HCT116 (cell line): ENCODE data around the gene FAXDC2. TPM values are rescaled to one million over a fixed set of nuclear protein-coding genes. Genes with fewer than 3 reads are reported as not detected.

Experiments used
- ATAC-seq: fragments of 200-7000 bp; cut with Tn5 transposase; 2 replicates; pipeline ENCODE4 v1.9.1; 2020; ENCODE audit warnings: mild to moderate bottlenecking, moderate library complexity
- BruUV-seq: library from RNA; stranded (reverse); fragments of 400-500 nt; replicated peaks from 2 replicates; lab custom pipeline; 2021; lab: Mats Ljungman, UMichigan
- CTCF ChIA-PET: fragments of 300-600 bp; sonication (Branson Sonifier 250); formaldehyde crosslinking; loops from one replicate; lab custom pipeline; 2021; ENCODE audit warnings: antibody characterized with exemption; lab: Charles Lee
- POLR2A ChIA-PET: fragments of 300-600, 350-600 bp; sonication (Branson Sonifier 250); formaldehyde crosslinking; loops from one replicate; lab custom pipeline; 2021; ENCODE audit warnings: antibody characterized with exemption; lab: Charles Lee
- RAD21 ChIA-PET, 2 experiments: fragments of 300-600 bp; sonication (Branson Sonifier 250); formaldehyde crosslinking; loops; one replicate each; lab custom pipeline; 2023; ENCODE audit warnings: low total read pairs in 2 of 2; ENCODE audit not compliant: uncharacterized antibody in 2 of 2, unreplicated experiment in 2 of 2, low non-redundant PET in 1 of 2; lab: Charles Lee
- DNase-seq: peaks from one replicate; pipeline ENCODE4 v3.0.0-alpha.2; 2010; ENCODE audit warnings: low read depth, low spot score
- H2AFZ ChIP-seq: fragments of 200-600 bp; shearing (Covaris generic), sonication (generic); 2 replicates; pipeline ENCODE4 v1.6.1; 2017; ENCODE audit warnings: low read depth, mixed run types, mixed read lengths, antibody characterized with exemption, low read length; ENCODE audit not compliant: poor library complexity, severe bottlenecking
- H3K27ac ChIP-seq: 2 replicates; pipeline ENCODE4 v1.5.1; 2012; ENCODE audit warnings: low read depth, low read length
- H3K27me3 ChIP-seq: fragments of 200-600 bp; sonication (generic); 2 replicates; pipeline ENCODE4 v1.6.1; 2016; ENCODE audit warnings: mixed run types, low read length, mixed read lengths; ENCODE audit not compliant: insufficient read depth
- H3K36me3 ChIP-seq, 2 experiments: fragments of 200-500 bp in 1 of 2; fragments of 200-600 bp in 1 of 2; sonication (Bioruptor generic) in 1 of 2; sonication (generic) in 1 of 2; 2 replicates each; pipeline versions ENCODE4 v1.5.1 to v1.6.1; 2014 to 2016; ENCODE audit warnings: low read length in 2 of 2, inconsistent platforms in 1 of 2, mixed read lengths in 1 of 2, mixed run types in 1 of 2; ENCODE audit not compliant: insufficient read depth in 2 of 2, control insufficient read depth in 1 of 2
- H3K4me1 ChIP-seq, 2 experiments: fragments of 200-600 bp in 1 of 2; sonication (generic) in 1 of 2; 2 replicates each; pipeline versions ENCODE4 v1.5.1 to v1.6.1; 2012 to 2017; ENCODE audit warnings: low read length in 2 of 2, inconsistent platforms in 1 of 2, mild to moderate bottlenecking in 1 of 2, mixed read lengths in 1 of 2, mixed run types in 1 of 2, moderate library complexity in 1 of 2; ENCODE audit not compliant: insufficient read depth in 2 of 2, control insufficient read depth in 1 of 2
- H3K4me2 ChIP-seq: fragments of 200-600 bp; sonication (generic); 2 replicates; pipeline ENCODE4 v1.6.1; 2017; ENCODE audit warnings: mixed run types, low read length, mixed read lengths
- H3K4me3 ChIP-seq, 2 experiments: fragments of 200-600 bp in 1 of 2; sonication (generic) in 1 of 2; replicated peaks in 1 of 2; 2 replicates each; pipeline ENCODE4 v1.5.1; 2011 to 2016; ENCODE audit warnings: low read length in 2 of 2, control low read depth in 1 of 2, low read depth in 1 of 2, mild to moderate bottlenecking in 1 of 2, mixed read lengths in 1 of 2, mixed run types in 1 of 2
- H3K79me2 ChIP-seq: fragments of 200-600 bp; sonication (generic); 2 replicates; pipeline ENCODE4 v1.6.1; 2017; ENCODE audit warnings: mild to moderate bottlenecking, mixed run types, low read length, moderate library complexity, mixed read lengths; ENCODE audit not compliant: insufficient read depth
- H3K9ac ChIP-seq: fragments of 200-600 bp; sonication (generic); 2 replicates; pipeline ENCODE4 v1.6.1; 2016; ENCODE audit warnings: low read length, mixed read lengths
- H3K9me2 ChIP-seq: fragments of 200-600 bp; sonication (generic), shearing (Covaris generic); 2 replicates; pipeline ENCODE4 v1.6.1; 2017; ENCODE audit warnings: mixed run types, mild to moderate bottlenecking, moderate library complexity; ENCODE audit not compliant: insufficient read depth
- H3K9me3 ChIP-seq, 2 experiments: fragments of 200-500 bp in 1 of 2; fragments of 200-600 bp in 1 of 2; sonication (Bioruptor generic) in 1 of 2; sonication (generic) in 1 of 2; 2 replicates each; pipeline ENCODE4 v1.6.1; 2014 to 2017; ENCODE audit warnings: low read length in 2 of 2, mixed read lengths in 2 of 2, inconsistent platforms in 1 of 2, low read depth in 1 of 2, mild to moderate bottlenecking in 1 of 2, mixed run types in 1 of 2, moderate library complexity in 1 of 2; ENCODE audit not compliant: control insufficient read depth in 1 of 2, insufficient read depth in 1 of 2
- H4K20me1 ChIP-seq: fragments of 200-600 bp; sonication (generic), shearing (Covaris generic); 2 replicates; pipeline ENCODE4 v1.6.1; 2017; ENCODE audit warnings: mixed run types, mild to moderate bottlenecking, moderate library complexity; ENCODE audit not compliant: insufficient read depth
- ATF3 ChIP-seq: IDR thresholded peaks from 2 replicates; pipeline ENCODE4 v1.6.1; 2012
- CBX3 ChIP-seq: IDR thresholded peaks from 2 replicates; pipeline ENCODE4 v1.6.1; 2012; ENCODE audit warnings: low read depth
- CEBPB ChIP-seq: IDR thresholded peaks from 2 replicates; pipeline ENCODE4 v1.6.1; 2012; ENCODE audit warnings: low read depth
- CTCF ChIP-seq, 3 experiments: fragments of 200-600 bp in 1 of 3; sonication (generic) in 1 of 3; IDR thresholded peaks in 2 of 3; conservative IDR thresholded peaks in 1 of 3; 2 replicates each; pipeline ENCODE4 v1.5.1; 2012 to 2017; ENCODE audit warnings: low read depth in 2 of 3, low read length in 2 of 3, antibody characterized with exemption in 1 of 3, borderline replicate concordance in 1 of 3, control low read depth in 1 of 3, mild to moderate bottlenecking in 1 of 3, mixed read lengths in 1 of 3, mixed run types in 1 of 3, moderate library complexity in 1 of 3; ENCODE audit not compliant: insufficient read depth in 1 of 3
- EGR1 ChIP-seq: IDR thresholded peaks from 2 replicates; pipeline ENCODE4 v1.6.1; 2012; ENCODE audit warnings: low read depth
- ELF1 ChIP-seq: IDR thresholded peaks from 2 replicates; pipeline ENCODE4 v1.6.1; 2012; ENCODE audit warnings: low read depth, borderline replicate concordance
- EZH2 ChIP-seq: fragments of 200-600 bp; sonication (generic); IDR thresholded peaks from 2 replicates; pipeline ENCODE4 v1.6.1; 2017; ENCODE audit warnings: antibody characterized with exemption, mixed run types
- EZH2phosphoT487 ChIP-seq: fragments of 200-600 bp; IDR thresholded peaks from 2 replicates; pipeline ENCODE4 v1.6.1; 2018; ENCODE audit warnings: antibody characterized with exemption, borderline replicate concordance
- FOSL1 ChIP-seq: IDR thresholded peaks from 2 replicates; pipeline ENCODE4 v1.6.1; 2012; ENCODE audit warnings: low read depth
- MAX ChIP-seq: IDR thresholded peaks from 2 replicates; pipeline ENCODE4 v1.6.1; 2012
- POLR2A ChIP-seq: IDR thresholded peaks from 2 replicates; pipeline ENCODE4 v1.7.0; 2011; ENCODE audit warnings: borderline replicate concordance; ENCODE audit not compliant: insufficient read depth, insufficient read length; ENCODE audit errors: extremely low read depth
- RAD21 ChIP-seq: IDR thresholded peaks from 2 replicates; pipeline ENCODE4 v1.6.1; 2012; ENCODE audit warnings: low read depth, mild to moderate bottlenecking
- SIN3A ChIP-seq: IDR thresholded peaks from 2 replicates; pipeline ENCODE4 v1.6.1; 2012; ENCODE audit warnings: low read depth
- SP1 ChIP-seq: IDR thresholded peaks from 2 replicates; pipeline ENCODE4 v1.6.1; 2012; ENCODE audit warnings: low read depth
- SRF ChIP-seq: IDR thresholded peaks from 2 replicates; pipeline ENCODE4 v1.6.1; 2012; ENCODE audit warnings: low read depth
- TCF7L2 ChIP-seq: IDR thresholded peaks from 2 replicates; pipeline ENCODE4 v1.7.0; 2011; ENCODE audit warnings: borderline replicate concordance, inconsistent platforms; ENCODE audit not compliant: insufficient read depth, insufficient read length; ENCODE audit errors: extremely low read depth
- YY1 ChIP-seq: IDR thresholded peaks from 2 replicates; pipeline ENCODE4 v1.6.1; 2011; ENCODE audit warnings: low read length, low read depth, moderate library complexity, mild to moderate bottlenecking; ENCODE audit not compliant: insufficient replicate concordance; ENCODE audit errors: extremely low read depth
- ZBTB33 ChIP-seq: IDR thresholded peaks from 2 replicates; pipeline ENCODE4 v1.6.1; 2011; ENCODE audit warnings: mild to moderate bottlenecking, low read length, moderate library complexity; ENCODE audit not compliant: insufficient replicate concordance; ENCODE audit errors: extremely low read depth
- intact Hi-C: fragments of 100-400 bp; cut with micrococcal nuclease; formaldehyde crosslinking; loops from 2 replicates; pipeline ENCODE4 v1.10.0; 2022
- total RNA-seq: library from RNA; stranded (reverse); gene quantifications from one replicate; pipeline ENCODE4 v1.2.1, GENCODE V29; 2021; ENCODE audit not compliant: unreplicated experiment

Gene FAXDC2
- total RNA-seq, 1 experiment from 2014 or later, result 0.22 TPM

GRCh38 chr5:154782326-154782725 is 68.1 kb downstream of the FAXDC2 start:
- H3K4me1 ChIP-seq, result peaks cover 9 to 33% of the 10 kb centered on the region in 2 experiments; a peak in 3 of 4 replicates
- H3K9ac ChIP-seq, result no peak overlapping the region
- intact Hi-C loops, result no loop called here
- peaks cover 56% of the 10 kb centered on the region; the same call in 1 of the 2 replicates for H4K20me1 ChIP-seq
- BruUV-seq, result no TSS peak
- ATAC-seq, result no peak; the same call in 1 of the 2 replicates
- no peak overlapping the region for H3K27ac ChIP-seq
- POLR2A ChIA-PET, result no interaction called here
- H3K4me2 ChIP-seq, result no peak overlapping the region
- no peak for TF ChIP-seq FOSL1
- no peak for TF ChIP-seq YY1
- no peak for TF ChIP-seq TCF7L2
- TF ChIP-seq CEBPB, result no peak
- TF ChIP-seq CTCF (IDR thresholded peaks at IDR 0.05 in 2 of 3, conservative IDR thresholded peaks at IDR 0.05 in 1 of 3; ENCODE audit: borderline replicate concordance in 1 of 3, insufficient read depth in 1 of 3, low read depth in 2 of 3, low read length in 2 of 3), result no peak
- no peak for TF ChIP-seq ATF3
- no peak for TF ChIP-seq MAX
- no peak for TF ChIP-seq EZH2phosphoT487
- TF ChIP-seq POLR2A, result no peak
- TF ChIP-seq ELF1, result no peak
- no peak for TF ChIP-seq EZH2
- TF ChIP-seq EGR1, result no peak
- no peak for TF ChIP-seq ZBTB33
- TF ChIP-seq SIN3A, result no peak
- no peak for TF ChIP-seq SP1
- no peak for TF ChIP-seq RAD21
- no peak for TF ChIP-seq SRF
- TF ChIP-seq CBX3, result no peak
- H2AFZ ChIP-seq, result no peak overlapping the region
- no peak for DNase-seq
- H3K9me3 ChIP-seq, result no peaks in the 10 kb centered on the region
- RAD21 ChIA-PET, result no interaction called here
- H3K9me2 ChIP-seq, result no peaks in the 10 kb centered on the region
- no peak overlapping the region for H3K4me3 ChIP-seq
- CTCF ChIA-PET, result no interaction called here
- H3K79me2 ChIP-seq, result peaks cover 100% of the 10 kb centered on the region
- no peaks in the 10 kb centered on the region for H3K27me3 ChIP-seq
- 0 out of 4 replicates have a peak, but pooled peaks cover 0 to 3% of the 10 kb centered on the region in 2 experiments for H3K36me3 ChIP-seq
